HG03097 (cell line): ENCODE results near the gene RASSF7.
"Not testable (repeated sequence)": the region's sequence is repeated elsewhere in the genome, so short reads cannot be mapped to it uniquely, and the experiment has no call there.

Experiments used
- ATAC-seq: cut with Tn5 transposase; IDR thresholded peaks from one replicate; pipeline ENCODE4 v1.9.1; 2021; ENCODE audit not compliant: unreplicated experiment, low FRiP score

Gene RASSF7

GRCh38 chr11:560305-561147 is at the start of gene RASSF7, which contains the start of gene LMNTD2:
TSS of gene RASSF7 (plus strand) at chr11:560970. CDS start at chr11:561769, 799 bp downstream.
TSS of gene LMNTD2 (minus strand) at chr11:560738. CDS start at chr11:560716, 22 bp downstream.
- peak; percentile 61 for ATAC-seq

- ATAC-seq: no peak
These were observed 47.8 kb upstream of the RASSF7 start for GRCh38 chr11:512761-513595.

GRCh38 chr11:514606-515005 is 46.2 kb upstream of the RASSF7 start:
- ATAC-seq: no peak

- ATAC-seq: no peak
These were observed 45.6 kb upstream of the RASSF7 start for GRCh38 chr11:515131-515530.

- ATAC-seq: no peak
These were observed 44.4 kb upstream of the RASSF7 start for GRCh38 chr11:516400-516799.

GRCh38 chr11:516918-517685 is 43.7 kb upstream of the RASSF7 start:
- ATAC-seq: not testable (repeated sequence)

GRCh38 chr11:518463-519202 is 42.1 kb upstream of the RASSF7 start:
- ATAC-seq: peak; percentile 88

GRCh38 chr11:520428-521176 is 40.2 kb upstream of the RASSF7 start:
- no peak for ATAC-seq

- ATAC-seq: no peak
These were observed 39.5 kb upstream of the RASSF7 start for GRCh38 chr11:521177-521688.

GRCh38 chr11:526192-526591 is 34.6 kb upstream of the RASSF7 start:
- ATAC-seq: no peak

- no peak for ATAC-seq
These were observed 32.5 kb upstream of the RASSF7 start for GRCh38 chr11:528166-528814.

- ATAC-seq: no peak
These were observed 31.7 kb upstream of the RASSF7 start for GRCh38 chr11:528815-529727.

GRCh38 chr11:529728-530411 is 30.9 kb upstream of the RASSF7 start:
- no peak for ATAC-seq

GRCh38 chr11:530960-531831 is 29.6 kb upstream of the RASSF7 start:
- ATAC-seq: no peak

- no peak for ATAC-seq
These were observed 28.7 kb upstream of the RASSF7 start for GRCh38 chr11:531919-532526.

- ATAC-seq: no peak
These were observed 28.2 kb upstream of the RASSF7 start for GRCh38 chr11:532527-532985.
